Fibroblast of mammary gland (primary cell): ENCODE data around the gene PLPPR1.

ENCODE experiments used
- DNase-seq: peaks from one replicate; pipeline ENCODE4 v3.0.0-alpha.2; 2010; ENCODE audit warnings: low read depth
- H3K4me3 ChIP-seq: 2 replicates; pipeline ENCODE4 v1.5.1; 2011; ENCODE audit warnings: low read depth, mild to moderate bottlenecking, low read length, moderate library complexity; ENCODE audit not compliant: control insufficient read depth
- TF ChIP-seq, protein P1 (sequence below): conservative IDR thresholded peaks from 2 replicates; pipeline ENCODE4 v1.5.1; 2011; ENCODE audit warnings: low read depth, low read length, inconsistent platforms; ENCODE audit not compliant: control insufficient read depth, insufficient read depth

PLPPR1 gene

DNA sequence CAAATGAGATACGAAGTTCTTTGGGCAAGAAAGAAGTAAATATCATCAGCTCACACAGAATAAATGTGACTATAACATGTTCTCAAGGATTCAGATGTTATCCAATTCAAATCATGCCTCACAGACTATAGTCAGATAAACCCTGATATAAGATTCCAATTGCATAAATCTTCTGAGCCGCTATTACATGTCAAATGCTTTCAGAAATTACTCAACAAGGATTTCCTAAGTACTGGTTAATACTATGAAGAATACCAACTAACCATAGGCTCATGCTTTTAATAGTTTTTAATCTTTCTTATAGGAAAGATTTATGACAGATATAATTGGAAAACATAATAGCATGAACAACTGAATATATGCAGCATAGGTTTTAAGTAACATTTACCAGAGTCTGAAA lies 282.7 kb downstream of the PLPPR1 start:
- no peak overlapping the region for H3K4me3 ChIP-seq
- DNase-seq, result no peak
- TF ChIP-seq, protein P1, sequence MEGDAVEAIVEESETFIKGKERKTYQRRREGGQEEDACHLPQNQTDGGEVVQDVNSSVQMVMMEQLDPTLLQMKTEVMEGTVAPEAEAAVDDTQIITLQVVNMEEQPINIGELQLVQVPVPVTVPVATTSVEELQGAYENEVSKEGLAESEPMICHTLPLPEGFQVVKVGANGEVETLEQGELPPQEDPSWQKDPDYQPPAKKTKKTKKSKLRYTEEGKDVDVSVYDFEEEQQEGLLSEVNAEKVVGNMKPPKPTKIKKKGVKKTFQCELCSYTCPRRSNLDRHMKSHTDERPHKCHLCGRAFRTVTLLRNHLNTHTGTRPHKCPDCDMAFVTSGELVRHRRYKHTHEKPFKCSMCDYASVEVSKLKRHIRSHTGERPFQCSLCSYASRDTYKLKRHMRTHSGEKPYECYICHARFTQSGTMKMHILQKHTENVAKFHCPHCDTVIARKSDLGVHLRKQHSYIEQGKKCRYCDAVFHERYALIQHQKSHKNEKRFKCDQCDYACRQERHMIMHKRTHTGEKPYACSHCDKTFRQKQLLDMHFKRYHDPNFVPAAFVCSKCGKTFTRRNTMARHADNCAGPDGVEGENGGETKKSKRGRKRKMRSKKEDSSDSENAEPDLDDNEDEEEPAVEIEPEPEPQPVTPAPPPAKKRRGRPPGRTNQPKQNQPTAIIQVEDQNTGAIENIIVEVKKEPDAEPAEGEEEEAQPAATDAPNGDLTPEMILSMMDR, result no peak

DNA sequence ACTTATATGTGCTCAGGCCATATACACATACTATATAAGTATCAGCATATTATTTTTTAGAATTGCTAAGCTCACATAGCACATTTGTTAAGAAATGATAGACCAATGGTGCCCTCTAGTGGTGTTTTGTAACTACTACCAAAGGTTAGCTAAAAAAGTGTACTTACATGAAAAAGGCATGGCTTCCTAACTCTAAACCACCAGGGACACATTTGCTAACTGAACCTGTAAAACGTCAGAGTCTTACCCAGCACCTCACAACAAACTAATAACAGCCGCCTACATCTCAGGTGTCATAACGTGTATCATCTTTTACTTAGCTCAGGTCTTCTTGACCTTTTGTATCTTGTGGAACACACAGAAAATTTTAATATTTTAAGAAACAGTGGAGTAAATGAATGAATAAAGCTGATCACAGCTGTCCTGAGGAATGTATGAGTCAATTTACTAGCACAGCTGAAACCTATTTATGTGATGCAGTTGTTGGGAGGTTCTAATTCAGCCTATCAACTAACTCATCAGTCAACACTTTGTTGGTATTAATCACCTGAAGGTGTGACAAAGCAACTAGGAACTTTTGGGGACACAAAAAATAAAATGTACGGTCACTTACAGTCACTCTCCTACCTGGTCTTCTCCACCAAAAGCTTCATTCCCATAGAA lies 283.4 kb downstream of the PLPPR1 start:
- peak; percentile 85 for DNase-seq
- no peak overlapping the region for H3K4me3 ChIP-seq

DNA sequence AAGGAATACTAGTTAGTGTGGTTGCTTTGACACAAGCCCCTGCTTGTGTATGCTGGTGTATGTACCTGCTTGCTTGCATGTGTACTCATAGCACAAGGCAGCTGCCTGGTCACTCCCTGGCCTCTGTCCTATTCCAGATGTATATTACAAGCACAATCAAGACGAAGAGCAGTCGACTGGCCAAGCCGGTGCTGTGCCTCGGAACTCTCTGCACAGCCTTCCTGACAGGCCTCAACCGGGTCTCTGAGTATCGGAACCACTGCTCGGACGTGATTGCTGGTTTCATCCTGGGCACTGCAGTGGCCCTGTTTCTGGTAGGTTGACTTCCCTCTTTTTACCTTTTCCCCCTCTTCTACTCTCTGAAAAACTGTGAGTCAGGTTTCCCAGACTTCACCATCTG lies 284.1 kb downstream of the PLPPR1 start:
- no peak overlapping the region for H3K4me3 ChIP-seq
- DNase-seq, result no peak
- TF ChIP-seq, protein P1, result no peak

More for the DNA sequence above, 283.4 kb downstream of the PLPPR1 start:
- TF ChIP-seq, protein P1, result peak; percentile 64

DNA sequence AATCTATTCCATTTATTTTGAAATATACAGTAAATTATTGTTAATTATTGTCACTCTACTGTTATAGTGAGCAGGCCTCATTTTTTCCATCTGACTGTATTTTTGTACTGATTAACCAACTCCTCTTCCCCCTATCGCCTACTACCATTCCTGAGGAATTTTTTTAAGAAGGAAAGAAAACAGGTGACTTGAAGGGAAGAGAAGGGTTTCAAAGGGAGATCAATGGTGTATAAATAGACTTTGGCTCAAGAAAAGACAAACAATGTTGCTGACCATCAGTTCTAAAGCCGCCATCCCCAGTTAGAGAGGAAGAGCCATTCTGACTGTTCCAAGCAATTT lies 286.6 kb downstream of the PLPPR1 start:
- TF ChIP-seq, protein P1, result no peak
- DNase-seq, result no peak
- no peak overlapping the region for H3K4me3 ChIP-seq

DNA sequence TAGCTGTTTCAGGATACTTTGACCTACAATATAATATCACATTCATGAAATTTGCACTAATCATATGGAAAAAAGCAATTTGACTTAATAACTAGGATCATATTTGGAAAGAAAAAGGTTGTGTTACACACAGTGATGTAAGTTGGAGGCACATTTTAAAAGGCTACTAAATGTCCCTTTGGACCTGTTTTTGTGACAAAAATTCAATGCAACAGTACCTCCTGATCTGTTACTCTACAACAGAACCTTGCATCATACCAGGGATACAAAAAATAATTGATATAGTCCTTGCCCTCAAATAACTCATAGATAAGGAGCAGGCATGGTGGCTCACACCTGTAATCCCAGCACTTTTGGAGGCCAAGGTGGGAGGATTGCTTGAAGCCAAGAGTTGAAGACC lies 289.2 kb downstream of the PLPPR1 start:
- no peak overlapping the region for H3K4me3 ChIP-seq
- TF ChIP-seq, protein P1, result no peak
- DNase-seq, result no peak

DNA sequence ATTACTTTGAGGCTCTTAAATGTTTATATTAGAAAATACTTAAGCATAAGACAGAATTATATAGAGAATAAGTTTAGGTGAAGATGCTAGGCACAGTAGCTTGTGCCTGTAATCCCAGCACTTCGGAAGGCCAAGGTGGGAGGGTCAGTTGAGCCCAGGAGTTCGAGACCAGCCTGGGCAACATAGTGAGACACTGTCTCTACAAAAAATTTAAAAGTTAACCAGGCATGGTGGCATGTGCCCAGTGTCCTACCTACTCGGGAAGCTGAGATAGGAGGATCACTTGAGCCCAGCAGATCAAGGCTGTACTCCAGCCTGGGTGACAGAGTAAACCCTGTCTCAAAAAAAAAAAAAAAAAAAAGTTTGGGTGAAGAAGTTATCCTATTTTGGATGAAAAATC lies 294.6 kb downstream of the PLPPR1 start:
- TF ChIP-seq, protein P1, result no peak
- DNase-seq, result no peak
- no peak overlapping the region for H3K4me3 ChIP-seq
